ENCODE results near the gene PKHD1.

Gene PKHD1

GRCh38 chr6:51818520-51819022 lies 268.8 kb downstream of the PKHD1 start:
- H3K4me3 ChIP-seq (ENCODE audit: low read depth, low read length) = no peak overlapping the region

GRCh38 chr6:51817832-51818231 lies 269.6 kb downstream of the PKHD1 start:
- H3K4me3 ChIP-seq (ENCODE audit: low read depth, low read length) = no peak overlapping the region

- no peak overlapping the region for H3K4me3 ChIP-seq (ENCODE audit: low read depth, low read length)
Observed at GRCh38 chr6:51814418-51814817, 273.0 kb downstream of the PKHD1 start.

GRCh38 chr6:51813904-51814303 lies 273.5 kb downstream of the PKHD1 start:
- no peak overlapping the region for H3K4me3 ChIP-seq (ENCODE audit: low read depth, low read length)

- no peak overlapping the region for H3K4me3 ChIP-seq (ENCODE audit: low read depth, low read length)
Observed at GRCh38 chr6:51812231-51812630, 275.2 kb downstream of the PKHD1 start.

GRCh38 chr6:51805517-51805916 lies 281.9 kb downstream of the PKHD1 start:
- no peak overlapping the region for H3K4me3 ChIP-seq (ENCODE audit: low read depth, low read length)

- H3K4me3 ChIP-seq (ENCODE audit: low read depth, low read length) = no peak overlapping the region
Observed at GRCh38 chr6:51800603-51801002, 286.8 kb downstream of the PKHD1 start.

- H3K4me3 ChIP-seq (ENCODE audit: low read depth, low read length) = no peak overlapping the region
Observed at GRCh38 chr6:51793393-51793792, 294.0 kb downstream of the PKHD1 start.

- H3K4me3 ChIP-seq (ENCODE audit: low read depth, low read length) = no peak overlapping the region
Observed at GRCh38 chr6:51792273-51793030, 295.0 kb downstream of the PKHD1 start.

GRCh38 chr6:51790946-51791345 lies 296.5 kb downstream of the PKHD1 start:
- no peak overlapping the region for H3K4me3 ChIP-seq (ENCODE audit: low read depth, low read length)

GRCh38 chr6:51788121-51788520 lies 299.3 kb downstream of the PKHD1 start:
- no peak overlapping the region for H3K4me3 ChIP-seq (ENCODE audit: low read depth, low read length)

- no peak overlapping the region for H3K4me3 ChIP-seq (ENCODE audit: low read depth, low read length)
Observed at GRCh38 chr6:51778666-51779065, 308.7 kb downstream of the PKHD1 start.

GRCh38 chr6:51777618-51778017 lies 309.8 kb downstream of the PKHD1 start:
- no peak overlapping the region for H3K4me3 ChIP-seq (ENCODE audit: low read depth, low read length)

- H3K4me3 ChIP-seq (ENCODE audit: low read depth, low read length) = no peak overlapping the region
Observed at GRCh38 chr6:51775942-51776860, 311.2 kb downstream of the PKHD1 start.

GRCh38 chr6:51768087-51768486 lies 319.3 kb downstream of the PKHD1 start:
- H3K4me3 ChIP-seq (ENCODE audit: low read depth, low read length) = no peak overlapping the region

- no peak overlapping the region for H3K4me3 ChIP-seq (ENCODE audit: low read depth, low read length)
Observed at GRCh38 chr6:51765230-51765629, 322.2 kb downstream of the PKHD1 start.

- no peak overlapping the region for H3K4me3 ChIP-seq (ENCODE audit: low read depth, low read length)
Observed at GRCh38 chr6:51753635-51754034, 333.8 kb downstream of the PKHD1 start.

- H3K4me3 ChIP-seq (ENCODE audit: low read depth, low read length) = no peak overlapping the region
Observed at GRCh38 chr6:51743999-51744398, 343.4 kb downstream of the PKHD1 start.

GRCh38 chr6:51740658-51741057 lies 346.8 kb downstream of the PKHD1 start:
- no peak overlapping the region for H3K4me3 ChIP-seq (ENCODE audit: low read depth, low read length)

GRCh38 chr6:51738614-51739013 lies 348.8 kb downstream of the PKHD1 start:
- H3K4me3 ChIP-seq (ENCODE audit: low read depth, low read length) = no peak overlapping the region

GRCh38 chr6:51737580-51738360 lies 349.6 kb downstream of the PKHD1 start:
- H3K4me3 ChIP-seq (ENCODE audit: low read depth, low read length) = no peak overlapping the region
